ENCODE results near the gene MAPK14.

DNA sequence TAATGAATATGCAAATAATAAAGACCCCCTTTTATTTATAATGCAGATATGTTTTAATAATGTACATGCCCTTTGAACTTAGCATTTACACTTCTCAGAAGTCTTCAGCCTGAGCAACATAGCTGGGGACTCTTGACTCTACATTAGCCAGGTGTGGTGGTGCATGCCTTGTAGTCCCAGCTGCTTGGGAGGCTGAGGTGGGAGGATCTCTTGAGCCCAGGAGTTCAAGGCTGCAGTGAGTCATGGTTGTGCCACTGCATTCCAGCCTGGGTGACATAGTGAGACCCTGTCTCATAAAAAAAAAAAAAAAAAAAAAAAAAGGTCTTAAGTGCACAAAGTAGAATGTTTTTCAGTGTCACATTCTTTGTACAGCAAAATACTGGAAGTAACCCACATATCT lies 85.4 kb downstream of the MAPK14 start:
- TF ChIP-seq POLR2AphosphoS5 (IDR thresholded peaks at IDR 0.05; ENCODE audit: borderline replicate concordance, low read depth, low read length) (no peak), EZH2 (IDR thresholded peaks at IDR 0.05) (no peak)

Measured in SK-N-MC (cell line).